OCI-LY7 (cell line): ENCODE data around the gene OAF. TPM values are rescaled to one million over a fixed set of nuclear protein-coding genes. Genes with fewer than 3 reads are reported as not detected.

ENCODE experiments used
- BruUV-seq: library from RNA; stranded (reverse); fragments of 400-500 nt; replicated peaks from 2 replicates; lab custom pipeline; 2021; lab: Mats Ljungman, UMichigan
- CTCF ChIA-PET: fragments of 300-600 bp; sonication (Branson Sonifier 250); formaldehyde crosslinking; loops from one replicate; lab custom pipeline; 2022; ENCODE audit warnings: antibody characterized with exemption; ENCODE audit not compliant: unreplicated experiment; lab: Charles Lee
- POLR2A ChIA-PET: fragments of 300-600 bp; sonication (Branson Sonifier 250); formaldehyde crosslinking; loops from one replicate; lab custom pipeline; 2022; ENCODE audit warnings: antibody characterized with exemption; lab: Charles Lee
- DNase-seq: peaks from one replicate; pipeline ENCODE4 v3.0.0-alpha.2; 2015; ENCODE audit warnings: low spot score
- H2AFZ ChIP-seq: fragments of 200-600 bp; sonication (generic), shearing (Covaris generic); 2 replicates; pipeline ENCODE4 v1.6.1; 2014; ENCODE audit warnings: mild to moderate bottlenecking, antibody characterized with exemption, low read length, moderate library complexity
- H3K27ac ChIP-seq: fragments of 200-600 bp; sonication (generic); 2 replicates; pipeline ENCODE4 v1.5.1; 2014; ENCODE audit warnings: mixed run types, low read depth, mild to moderate bottlenecking, moderate library complexity, low read length, inconsistent platforms; ENCODE audit not compliant: poor library complexity, severe bottlenecking
- H3K36me3 ChIP-seq: fragments of 200-600 bp; sonication (generic); 2 replicates; pipeline ENCODE4 v1.6.1; 2014; ENCODE audit warnings: mild to moderate bottlenecking, antibody characterized with exemption, low read length, moderate library complexity, mixed read lengths; ENCODE audit not compliant: insufficient read depth
- H3K4me1 ChIP-seq: fragments of 200-600 bp; sonication (generic); 2 replicates; pipeline ENCODE4 v1.5.1; 2014; ENCODE audit warnings: mild to moderate bottlenecking, low read length; ENCODE audit not compliant: insufficient read depth, poor library complexity, severe bottlenecking
- H3K4me2 ChIP-seq: fragments of 200-600 bp; sonication (generic); 2 replicates; pipeline ENCODE4 v1.6.1; 2014; ENCODE audit warnings: mild to moderate bottlenecking, low read length
- H3K4me3 ChIP-seq: fragments of 200-600 bp; sonication (generic); 2 replicates; pipeline ENCODE4 v1.5.1; 2014; ENCODE audit warnings: mild to moderate bottlenecking, low read depth, low read length; ENCODE audit not compliant: poor library complexity, severe bottlenecking
- H3K79me2 ChIP-seq: fragments of 200-600 bp; sonication (generic); 2 replicates; pipeline ENCODE4 v1.6.1; 2016; ENCODE audit warnings: low read depth, mild to moderate bottlenecking, low read length, moderate library complexity, mixed read lengths; ENCODE audit not compliant: insufficient read depth
- H3K9me2 ChIP-seq: fragments of 200-600 bp; sonication (generic); 2 replicates; pipeline ENCODE4 v1.6.1; 2016; ENCODE audit warnings: mild to moderate bottlenecking, low read length, mixed read lengths; ENCODE audit not compliant: insufficient read depth
- H3K9me3 ChIP-seq: fragments of 200-600 bp; sonication (generic); 2 replicates; pipeline ENCODE4 v1.6.1; 2014; ENCODE audit warnings: mild to moderate bottlenecking, mixed run types, low read length, mixed read lengths
- H4K20me1 ChIP-seq: fragments of 200-600 bp; sonication (generic); 2 replicates; pipeline ENCODE4 v1.6.1; 2014; ENCODE audit warnings: mild to moderate bottlenecking, antibody characterized with exemption, low read length, moderate library complexity, mixed read lengths; ENCODE audit not compliant: insufficient read depth
- CTCF ChIP-seq: fragments of 200-600 bp; sonication (generic); conservative IDR thresholded peaks from 2 replicates; pipeline ENCODE4 v1.5.1; 2014; ENCODE audit warnings: mild to moderate bottlenecking, antibody characterized with exemption, low read length, moderate library complexity, mixed read lengths
- EZH2phosphoT487 ChIP-seq: fragments of 200-600 bp; sonication (generic); IDR thresholded peaks from 2 replicates; pipeline ENCODE4 v1.6.1; 2018; ENCODE audit warnings: low read depth, borderline replicate concordance, mild to moderate bottlenecking, mixed run types, antibody characterized with exemption, low read length, moderate library complexity, mixed read lengths
- intact Hi-C: fragments of 100-400 bp; cut with micrococcal nuclease; formaldehyde crosslinking; loops from one replicate; pipeline ENCODE4 v1.10.0; 2022; ENCODE audit not compliant: unreplicated experiment
- total RNA-seq, 2 experiments: library from RNA; depleted of rRNA in 1 of 2; stranded (reverse); fragments of >200 nt in 1 of 2; shearing (Covaris generic) in 1 of 2; gene quantifications; 2 replicates each; pipeline ENCODE4 v1.2.3, GENCODE V29; 2014 to 2022

The OAF gene
- total RNA-seq, 2 experiments from 2014 or later, result 3.4 to 3.8 TPM

- Histone ChIP-seq H3K9me2 (no peaks in the 10 kb centered on the region), H3K36me3 (no peaks in the 10 kb centered on the region), H3K9me3 (no peaks in the 10 kb centered on the region), H3K27ac (no peak overlapping the region), H4K20me1 (no peaks in the 10 kb centered on the region), H2AFZ (no peak overlapping the region), H3K4me1 (no peaks in the 10 kb centered on the region), H3K4me3 (no peak overlapping the region), H3K4me2 (no peak overlapping the region), H3K79me2 (no peaks in the 10 kb centered on the region)
- DNase-seq, result no peak
- BruUV-seq, result no TSS peak
- no peak for TF ChIP-seq CTCF
- no peak for TF ChIP-seq EZH2phosphoT487
- ChIA-PET CTCF (no interaction called here), POLR2A (no interaction called here)
- intact Hi-C loops, result no loop called here
Measured at GRCh38 chr11:120279502-120279901, 68.7 kb downstream of the OAF start.

Other genes with a start within 250 kb of the OAF start
- gene TRIM29, start 72.9 kb upstream of the OAF start, total RNA-seq (2014; rRNA removed; shearing (Covaris generic)), result not detected in 2 replicates
- gene TRIM29, start 72.9 kb upstream of the OAF start, total RNA-seq (2022), result not detected in 2 replicates
- 0.16 TPM in 1 of 2 replicates, not detected in the other for gene POU2F3, start 29.1 kb downstream of the OAF start, total RNA-seq (2014; rRNA removed; shearing (Covaris generic))
- gene POU2F3, start 29.1 kb downstream of the OAF start, total RNA-seq (2022), result not detected in 2 replicates
- 0.60 and 1.2 TPM in 2 replicates for gene TLCD5, start 114.3 kb downstream of the OAF start, total RNA-seq (2014; rRNA removed; shearing (Covaris generic))
- 0.50 TPM in 1 of 2 replicates, not detected in the other for gene TLCD5, start 114.3 kb downstream of the OAF start, total RNA-seq (2022)
- gene ARHGEF12, start 125.4 kb downstream of the OAF start, total RNA-seq (2014; rRNA removed; shearing (Covaris generic)), result 16.1 and 22.4 TPM in 2 replicates
- gene ARHGEF12, start 125.4 kb downstream of the OAF start, total RNA-seq (2022), result 31.8 and 38.3 TPM in 2 replicates